GM19043 (cell line): ENCODE results near the gene YY1.
"Not testable (repeated sequence)": the region's sequence is repeated elsewhere in the genome, so short reads cannot be mapped to it uniquely, and the experiment has no call there.

Source experiments
- ATAC-seq: cut with Tn5 transposase; IDR thresholded peaks from one replicate; pipeline ENCODE4 v1.9.1; 2021; ENCODE audit warnings: low read depth; ENCODE audit not compliant: unreplicated experiment

YY1 gene

GRCh38 chr14:100282766-100283419 is 43.9 kb downstream of the YY1 start:
- ATAC-seq: no peak

- not testable (repeated sequence) for ATAC-seq
Observed at GRCh38 chr14:100283436-100283835, 44.5 kb downstream of the YY1 start.

GRCh38 chr14:100283984-100284881 is 45.3 kb downstream of the YY1 start:
- ATAC-seq: no peak

- peak; percentile 72 for ATAC-seq
Observed at GRCh38 chr14:100285021-100285912, 46.3 kb downstream of the YY1 start.

GRCh38 chr14:100285913-100286400 is 47.0 kb downstream of the YY1 start:
- no peak for ATAC-seq

- no peak for ATAC-seq
Observed at GRCh38 chr14:100286484-100287191, 47.7 kb downstream of the YY1 start.

GRCh38 chr14:100287202-100287997 is 48.5 kb downstream of the YY1 start:
- no peak for ATAC-seq

- ATAC-seq: not testable (repeated sequence)
Observed at GRCh38 chr14:100287998-100288295, 49.0 kb downstream of the YY1 start.

- ATAC-seq: no peak
Observed at GRCh38 chr14:100288382-100289185, 49.6 kb downstream of the YY1 start.

- no peak for ATAC-seq
Observed at GRCh38 chr14:100289916-100290606, 51.1 kb downstream of the YY1 start.

- ATAC-seq: no peak
Observed at GRCh38 chr14:100290607-100291304, 51.8 kb downstream of the YY1 start.

- no peak for ATAC-seq
Observed at GRCh38 chr14:100291305-100292075, 52.5 kb downstream of the YY1 start.

GRCh38 chr14:100292301-100292775 is 53.4 kb downstream of the YY1 start:
- ATAC-seq: no peak

GRCh38 chr14:100292776-100293461 is 54.0 kb downstream of the YY1 start:
- no peak for ATAC-seq

GRCh38 chr14:100293497-100294212 is 54.7 kb downstream of the YY1 start:
- no peak for ATAC-seq
